Activated T-cell treated with anti-CD3 and anti-CD28 coated beads, Interleukin-2, amount 50 U/mL, for 72 hours (primary cell): ENCODE results near the gene UBC. TPM values are rescaled to one million over a fixed set of nuclear protein-coding genes. Genes with fewer than 3 reads are reported as not detected.
"Not testable (repeated sequence)": the region's sequence is repeated elsewhere in the genome, so short reads cannot be mapped to it uniquely, and the experiment has no call there.

ENCODE experiments used
- ATAC-seq, 2 donors: fragments of 150-1000 bp; cut with Tn5 transposase; replicated peaks in 1 of 2; 2 replicates each; pipeline ENCODE4 v1.10.0; 2021; ENCODE audit warnings: moderate library complexity in 2 of 2, mild to moderate bottlenecking in 1 of 2
- DNase-seq, 2 donors: peaks; one replicate each; pipeline ENCODE4 v3.0.0; 2021 to 2022; ENCODE audit warnings: mixed read lengths in 1 of 2
- H3K27ac Mint-ChIP-seq: one replicate; pipeline ENCODE4 v1.8.0; 2022; ENCODE audit warnings: mild to moderate bottlenecking, moderate library complexity, mixed read lengths
- H3K27me3 Mint-ChIP-seq: one replicate; pipeline ENCODE4 v1.8.0; 2022; ENCODE audit warnings: low read depth, mixed read lengths
- H3K36me3 Mint-ChIP-seq, 2 donors: one replicate each; pipeline ENCODE4 v1.8.0; 2022; ENCODE audit warnings: mixed read lengths in 2 of 2, mild to moderate bottlenecking in 1 of 2; ENCODE audit not compliant: insufficient read depth in 2 of 2
- H3K4me1 Mint-ChIP-seq: one replicate; pipeline ENCODE4 v1.8.0; 2022; ENCODE audit warnings: low read depth, mixed read lengths
- H3K4me3 Mint-ChIP-seq, 2 donors: one replicate each; pipeline ENCODE4 v1.8.0; 2022; ENCODE audit warnings: mild to moderate bottlenecking in 2 of 2, mixed read lengths in 2 of 2, moderate library complexity in 2 of 2
- H3K9me3 Mint-ChIP-seq, 2 donors: one replicate each; pipeline ENCODE4 v1.8.0; 2022; ENCODE audit warnings: mixed read lengths in 2 of 2
- total RNA-seq, 2 donors: library from RNA; stranded (reverse); gene quantifications; one replicate each; pipeline ENCODE4 v1.2.3, GENCODE V29; 2022

UBC gene
- total RNA-seq, 2 donors from 2014 or later: 1,002 to 1,182 TPM

DNA sequence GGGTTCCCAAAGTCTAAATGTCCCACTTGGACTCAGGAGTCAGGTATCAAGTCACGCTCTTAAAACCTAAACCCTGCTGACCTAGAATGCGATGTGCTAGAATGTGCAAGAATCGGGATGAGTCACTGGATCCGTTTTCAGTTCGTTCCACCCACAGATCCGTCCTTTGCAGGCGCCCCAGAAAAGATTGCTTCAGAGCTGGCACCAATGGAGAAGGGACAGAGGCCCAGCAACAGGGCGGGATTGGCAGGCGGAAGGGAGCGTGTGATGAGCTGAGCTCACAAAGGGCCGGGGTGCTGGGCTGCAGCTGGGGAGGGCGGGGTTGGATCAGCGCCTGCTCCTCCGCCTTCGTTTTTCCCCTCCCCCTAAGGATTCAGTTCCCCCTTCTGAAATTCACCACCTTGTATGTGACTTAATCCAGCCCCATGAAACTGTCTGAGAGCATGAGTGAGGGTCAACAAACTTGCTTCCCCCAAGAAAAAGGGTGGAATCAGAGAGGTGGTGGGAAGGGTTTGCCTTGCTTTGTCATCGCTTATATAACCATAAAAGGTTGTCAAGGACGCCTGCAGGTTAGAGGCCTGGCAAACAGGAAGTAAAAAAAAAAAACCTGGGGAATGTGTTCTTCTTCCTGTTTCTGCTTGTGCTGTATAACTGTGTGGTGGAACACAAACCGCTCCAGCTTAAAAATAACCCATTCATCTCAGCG lies 2.8 kb upstream of the UBC start:
- Mint-ChIP-seq H3K4me1 (peaks cover 89% of the 10 kb centered on the region), H3K36me3 (peaks cover 23 to 24% of the 10 kb centered on the region in 2 donors), H3K4me3 (peak overlapping the region; percentile 92 to 96), H3K27me3 (no peaks in the 10 kb centered on the region), H3K27ac (peak overlapping the region; percentile 100), H3K9me3 (no peaks in the 10 kb centered on the region)
- peak; percentile 59 to 65 for ATAC-seq
- DNase-seq: peak; percentile 91 to 97

DNA sequence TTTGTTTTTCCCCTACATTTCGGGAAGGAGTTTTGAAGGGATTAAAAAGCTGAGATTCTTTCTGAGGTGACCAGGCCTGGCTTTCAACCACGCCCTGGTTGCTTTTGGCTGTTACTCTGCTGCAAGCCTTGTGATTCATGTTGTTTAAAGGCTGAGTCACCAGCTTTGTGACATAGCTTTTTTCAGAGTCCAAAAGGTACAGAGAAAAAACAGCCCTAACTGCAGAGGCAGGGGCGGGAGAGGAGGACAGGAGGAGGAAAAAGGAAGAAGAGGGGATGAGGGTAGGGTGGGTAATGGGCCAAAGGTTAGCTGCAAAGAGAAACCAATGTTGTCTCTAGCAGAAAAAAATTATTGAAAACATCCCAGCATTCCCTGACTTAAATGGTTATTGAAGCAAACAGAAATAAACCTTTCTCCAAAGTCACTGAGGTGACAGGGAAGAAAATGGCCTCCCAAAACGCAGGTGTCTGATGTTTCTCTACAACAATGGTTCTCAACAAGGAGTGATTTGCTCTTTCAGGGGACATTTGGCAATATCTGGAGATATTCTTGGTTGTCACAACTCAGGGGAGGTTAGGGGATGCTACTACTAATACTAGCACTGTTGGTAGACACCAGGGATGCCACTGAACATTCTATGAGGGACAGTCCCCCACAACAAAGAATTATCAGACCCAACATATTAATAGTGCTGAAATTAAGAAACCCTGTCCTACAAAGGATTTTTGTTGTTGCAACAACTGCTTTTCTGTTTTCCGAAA lies 2.1 kb upstream of the UBC start:
- Mint-ChIP-seq H3K4me1 (peaks cover 83% of the 10 kb centered on the region), H3K4me3 (peak overlapping the region; percentile 92 to 96), H3K27me3 (no peaks in the 10 kb centered on the region), H3K36me3 (peaks cover 23 to 25% of the 10 kb centered on the region in 2 donors), H3K27ac (peak overlapping the region; percentile 100), H3K9me3 (no peaks in the 10 kb centered on the region)
- ATAC-seq: peak; percentile 7 to 8
- peak; percentile 67 to 71 for DNase-seq

DNA sequence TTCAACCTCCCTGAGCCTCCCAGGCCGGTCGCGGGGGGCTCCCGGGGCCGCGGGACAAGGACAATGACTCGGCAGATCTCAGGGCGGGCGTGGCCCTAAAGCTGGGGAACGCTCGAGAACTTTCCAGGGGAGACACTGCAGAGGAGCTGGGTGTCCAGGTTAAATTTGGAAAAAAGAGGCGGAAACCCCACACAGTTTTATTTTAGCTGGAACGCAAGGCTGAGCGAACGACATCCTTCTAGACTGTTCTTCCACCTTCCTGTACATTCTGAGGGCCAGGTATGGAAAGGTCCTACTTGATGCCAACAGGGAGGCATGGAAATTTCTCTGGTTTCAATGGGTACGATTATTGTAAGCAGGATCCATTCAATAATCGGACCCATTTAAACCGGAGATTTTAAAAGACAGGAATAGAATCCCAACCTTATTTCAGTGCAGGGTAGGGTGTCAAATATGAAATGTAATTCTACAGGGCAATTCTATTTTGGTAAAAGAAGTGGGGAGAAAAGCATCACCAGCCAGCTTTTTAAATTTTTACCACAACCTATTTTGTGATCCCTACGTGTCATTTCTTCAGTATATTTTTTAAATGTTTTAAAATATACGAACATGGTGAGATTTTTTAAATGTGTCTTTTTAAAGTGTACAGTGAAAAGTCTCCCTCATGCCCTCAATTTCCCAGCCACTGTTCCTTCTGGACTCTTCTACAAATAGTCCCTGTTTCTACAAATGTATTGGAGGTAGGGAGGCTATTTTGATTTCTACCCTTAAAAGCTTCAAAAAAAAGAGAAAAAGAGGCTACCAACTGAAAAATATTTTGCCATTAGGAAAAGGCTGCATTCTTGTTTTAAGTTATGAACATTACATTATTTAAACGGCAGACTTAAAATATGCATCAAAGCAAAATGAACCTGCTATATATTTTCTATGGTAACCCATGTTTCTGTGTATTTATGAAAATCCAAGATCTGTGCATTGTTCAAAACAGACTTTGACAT lies 1.1 kb upstream of the UBC start:
- Mint-ChIP-seq H3K27me3 (no peaks in the 10 kb centered on the region), H3K27ac (peak overlapping the region; percentile 100), H3K9me3 (no peaks in the 10 kb centered on the region), H3K4me1 (peaks cover 83% of the 10 kb centered on the region), H3K4me3 (peak overlapping the region; percentile 92 to 96), H3K36me3 (peaks cover 31 to 33% of the 10 kb centered on the region in 2 donors)
- DNase-seq (no peak), ATAC-seq (no peak)

DNA sequence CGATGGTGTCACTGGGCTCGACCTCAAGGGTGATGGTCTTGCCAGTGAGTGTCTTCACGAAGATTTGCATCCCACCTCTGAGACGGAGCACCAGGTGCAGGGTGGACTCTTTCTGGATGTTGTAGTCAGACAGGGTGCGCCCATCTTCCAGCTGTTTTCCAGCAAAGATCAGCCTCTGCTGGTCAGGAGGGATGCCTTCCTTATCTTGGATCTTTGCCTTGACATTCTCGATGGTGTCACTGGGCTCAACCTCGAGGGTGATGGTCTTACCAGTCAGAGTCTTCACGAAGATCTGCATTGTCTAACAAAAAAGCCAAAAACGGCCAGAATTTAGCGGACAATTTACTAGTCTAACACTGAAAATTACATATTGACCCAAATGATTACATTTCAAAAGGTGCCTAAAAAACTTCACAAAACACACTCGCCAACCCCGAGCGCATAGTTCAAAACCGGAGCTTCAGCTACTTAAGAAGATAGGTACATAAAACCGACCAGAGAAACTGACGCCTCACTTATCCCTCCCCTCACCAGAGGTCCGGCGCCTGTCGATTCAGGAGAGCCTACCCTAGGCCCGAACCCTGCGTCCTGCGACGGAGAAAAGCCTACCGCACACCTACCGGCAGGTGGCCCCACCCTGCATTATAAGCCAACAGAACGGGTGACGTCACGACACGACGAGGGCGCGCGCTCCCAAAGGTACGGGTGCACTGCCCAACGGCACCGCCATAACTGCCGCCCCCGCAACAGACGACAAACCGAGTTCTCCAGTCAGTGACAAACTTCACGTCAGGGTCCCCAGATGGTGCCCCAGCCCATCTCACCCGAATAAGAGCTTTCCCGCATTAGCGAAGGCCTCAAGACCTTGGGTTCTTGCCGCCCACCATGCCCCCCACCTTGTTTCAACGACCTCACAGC lies 717 bp downstream of the UBC start:
- H3K27me3 Mint-ChIP-seq: no peaks in the 10 kb centered on the region
- H3K27ac Mint-ChIP-seq: peak overlapping the region; percentile 99
- peak; percentile 24 to 32 for ATAC-seq
- peak; percentile 90 for DNase-seq
- H3K9me3 Mint-ChIP-seq: no peaks in the 10 kb centered on the region
- H3K4me1 Mint-ChIP-seq: peaks cover 76% of the 10 kb centered on the region
- peak overlapping the region; percentile 92 to 96 for H3K4me3 Mint-ChIP-seq
- peaks cover 31 to 33% of the 10 kb centered on the region in 2 donors for H3K36me3 Mint-ChIP-seq

DNA sequence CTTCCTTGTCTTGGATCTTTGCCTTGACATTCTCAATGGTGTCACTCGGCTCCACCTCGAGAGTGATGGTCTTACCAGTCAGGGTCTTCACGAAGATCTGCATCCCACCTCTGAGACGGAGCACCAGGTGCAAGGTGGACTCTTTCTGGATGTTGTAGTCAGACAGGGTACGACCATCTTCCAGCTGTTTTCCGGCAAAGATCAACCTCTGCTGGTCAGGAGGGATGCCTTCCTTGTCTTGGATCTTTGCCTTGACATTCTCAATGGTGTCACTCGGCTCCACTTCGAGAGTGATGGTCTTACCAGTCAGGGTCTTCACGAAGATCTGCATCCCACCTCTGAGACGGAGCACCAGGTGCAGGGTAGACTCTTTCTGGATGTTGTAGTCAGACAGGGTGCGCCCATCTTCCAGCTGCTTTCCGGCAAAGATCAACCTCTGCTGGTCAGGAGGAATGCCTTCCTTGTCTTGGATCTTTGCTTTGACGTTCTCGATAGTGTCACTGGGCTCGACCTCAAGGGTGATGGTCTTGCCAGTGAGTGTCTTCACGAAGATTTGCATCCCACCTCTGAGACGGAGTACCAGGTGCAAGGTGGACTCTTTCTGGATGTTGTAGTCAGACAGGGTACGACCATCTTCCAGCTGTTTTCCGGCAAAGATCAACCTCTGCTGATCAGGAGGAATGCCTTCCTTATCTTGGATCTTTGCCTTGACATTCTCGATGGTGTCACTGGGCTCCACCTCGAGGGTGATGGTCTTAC lies 1.7 kb downstream of the UBC start:
- not testable (repeated sequence) for H3K27me3 Mint-ChIP-seq, H3K9me3 Mint-ChIP-seq, DNase-seq, ATAC-seq
- H3K4me1 Mint-ChIP-seq: peaks cover 66% of the 10 kb centered on the region
- peak overlapping the region; percentile 99 for H3K27ac Mint-ChIP-seq
- peaks cover 31 to 33% of the 10 kb centered on the region in 2 donors for H3K36me3 Mint-ChIP-seq
- H3K4me3 Mint-ChIP-seq: peak overlapping the region; percentile 92 to 96

DNA sequence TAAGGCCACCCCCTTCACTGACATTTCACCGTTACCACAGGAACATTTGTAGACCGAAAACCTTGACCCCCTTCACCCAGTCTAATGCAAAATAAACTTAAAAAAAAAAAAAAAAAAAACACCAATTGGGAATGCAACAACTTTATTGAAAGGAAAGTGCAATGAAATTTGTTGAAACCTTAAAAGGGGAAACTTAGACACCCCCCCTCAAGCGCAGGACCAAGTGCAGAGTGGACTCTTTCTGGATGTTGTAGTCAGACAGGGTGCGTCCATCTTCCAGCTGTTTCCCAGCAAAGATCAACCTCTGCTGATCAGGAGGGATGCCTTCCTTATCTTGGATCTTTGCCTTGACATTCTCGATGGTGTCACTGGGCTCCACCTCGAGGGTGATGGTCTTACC lies 2.9 kb downstream of the UBC start:
- H3K9me3 Mint-ChIP-seq, ATAC-seq, DNase-seq, H3K27me3 Mint-ChIP-seq: not testable (repeated sequence)
- H3K4me3 Mint-ChIP-seq: peak overlapping the region; percentile 59 to 82
- peaks cover 31 to 33% of the 10 kb centered on the region in 2 donors for H3K36me3 Mint-ChIP-seq
- peak overlapping the region; percentile 98 for H3K27ac Mint-ChIP-seq
- H3K4me1 Mint-ChIP-seq: peaks cover 57% of the 10 kb centered on the region

DNA sequence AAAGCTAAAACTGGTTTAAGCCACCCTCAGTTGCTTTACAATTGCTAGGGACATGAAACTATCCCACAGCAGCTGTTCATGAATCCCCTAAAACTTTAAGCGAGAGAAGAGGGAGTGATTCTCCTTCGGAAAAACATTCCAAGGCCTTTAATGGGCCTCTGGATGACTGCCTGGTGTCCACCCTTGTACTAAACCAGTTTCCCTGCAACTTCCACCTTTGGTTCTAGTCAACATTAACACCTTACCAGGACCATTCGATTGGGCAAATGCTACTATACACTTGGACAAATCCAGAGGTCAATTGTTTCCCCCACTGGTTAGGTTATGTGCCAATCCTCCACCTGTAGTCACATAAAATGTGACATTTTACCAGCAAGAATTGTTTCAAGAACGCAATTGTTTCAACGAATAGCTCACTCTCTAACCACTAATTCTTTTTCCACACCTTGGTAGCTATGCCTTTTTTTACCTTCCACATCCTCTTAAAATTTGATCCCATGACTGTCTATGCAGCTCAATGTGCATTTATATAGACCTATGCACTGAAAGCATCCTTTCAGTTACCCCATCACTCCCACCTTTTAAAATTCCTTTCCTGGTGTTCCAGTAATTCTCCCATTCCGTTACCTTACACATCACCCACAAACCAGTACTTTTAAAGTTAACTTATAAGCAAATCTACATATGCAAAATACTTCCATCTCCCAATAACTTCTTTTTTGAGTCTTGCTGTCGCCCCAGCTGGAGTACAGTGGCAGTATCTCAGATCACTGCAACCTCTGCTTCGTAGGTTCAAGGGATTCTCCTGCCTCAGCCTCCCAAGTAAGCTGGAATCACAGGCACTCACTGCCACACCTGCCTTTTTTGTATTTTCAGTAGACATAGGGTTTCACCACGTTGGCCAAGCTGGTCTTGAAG lies 3.6 kb downstream of the UBC start:
- peak overlapping the region; percentile 59 to 82 for H3K4me3 Mint-ChIP-seq
- H3K4me1 Mint-ChIP-seq: peaks cover 57% of the 10 kb centered on the region
- peak overlapping the region; percentile 98 for H3K27ac Mint-ChIP-seq
- no peaks in the 10 kb centered on the region for H3K27me3 Mint-ChIP-seq
- H3K9me3 Mint-ChIP-seq: no peaks in the 10 kb centered on the region
- DNase-seq: no peak
- no peak for ATAC-seq
- peaks cover 31 to 33% of the 10 kb centered on the region in 2 donors for H3K36me3 Mint-ChIP-seq

DNA sequence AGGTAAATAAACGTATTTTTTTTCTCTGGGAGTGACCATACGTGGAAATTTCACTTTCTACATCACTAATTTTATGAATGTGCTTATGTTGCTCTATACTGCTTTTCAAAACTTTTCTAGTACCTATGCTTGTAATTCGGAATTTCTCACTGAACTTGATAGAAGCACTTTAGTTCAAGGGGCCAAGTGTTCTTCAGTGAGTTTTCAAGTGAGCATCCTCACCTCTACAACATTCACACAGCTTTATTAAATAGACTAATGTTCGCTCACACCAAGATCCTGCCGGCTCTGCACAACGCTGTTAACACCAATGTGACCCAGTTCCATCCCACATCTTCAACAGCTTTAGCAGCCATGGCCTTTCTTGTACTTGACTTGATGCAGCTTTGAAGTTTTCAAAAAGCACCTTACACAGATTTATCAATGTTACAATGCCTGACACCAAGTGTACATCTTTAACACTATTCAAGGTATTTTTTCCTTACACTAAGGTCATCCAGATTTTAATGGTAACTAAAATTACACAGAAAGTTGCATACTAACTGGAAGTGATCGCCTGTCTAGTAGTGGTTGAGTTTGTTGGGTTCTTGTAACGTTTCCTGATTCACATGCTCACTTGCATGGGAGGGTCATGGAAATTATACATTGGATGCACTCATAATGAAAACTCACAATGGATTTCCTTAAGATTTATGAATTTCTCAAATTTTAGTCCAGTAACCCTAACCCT lies 4.5 kb downstream of the UBC start:
- Mint-ChIP-seq H3K27me3 (no peaks in the 10 kb centered on the region), H3K9me3 (no peaks in the 10 kb centered on the region), H3K4me3 (peak overlapping the region; percentile 59 to 82), H3K27ac (peak overlapping the region; percentile 98), H3K36me3 (peaks cover 31 to 33% of the 10 kb centered on the region in 2 donors), H3K4me1 (peaks cover 61% of the 10 kb centered on the region)
- peak in 1 of 2 donors; percentile 3 for ATAC-seq
- DNase-seq: no peak

DNA sequence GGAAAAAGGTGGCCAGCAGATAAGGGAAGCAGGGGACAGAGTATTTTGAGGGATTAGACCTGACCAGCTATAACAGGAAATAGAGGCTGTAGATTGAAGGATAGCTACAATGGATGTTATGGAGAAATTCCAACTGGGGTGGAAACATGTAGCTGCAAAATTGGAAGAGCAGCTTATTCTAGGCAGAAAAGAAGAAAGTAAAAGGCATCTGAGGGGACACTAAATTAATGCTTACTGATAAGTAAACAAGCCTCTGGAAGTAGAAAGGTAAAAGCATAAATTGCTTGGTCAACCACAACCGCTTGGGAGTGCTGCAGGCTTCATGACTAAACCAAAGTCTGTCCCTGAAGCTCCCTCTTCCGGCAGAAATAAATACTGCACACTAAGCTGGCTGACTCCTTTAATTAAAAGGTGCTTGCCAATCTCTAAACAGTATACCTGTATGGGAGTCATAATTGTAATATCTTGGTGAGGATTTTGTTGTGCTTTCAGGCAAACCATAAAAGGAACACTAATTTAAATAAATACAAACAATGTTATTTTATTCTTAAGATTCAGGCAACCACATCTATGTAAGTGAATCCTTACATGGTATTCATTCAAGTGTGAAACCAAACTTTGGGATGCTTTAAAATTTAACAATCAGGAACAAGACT lies 7.7 kb downstream of the UBC start:
- H3K27ac Mint-ChIP-seq: no peak overlapping the region
- no peaks in the 10 kb centered on the region for H3K9me3 Mint-ChIP-seq
- peaks cover 43% of the 10 kb centered on the region for H3K4me1 Mint-ChIP-seq
- no peaks in the 10 kb centered on the region for H3K27me3 Mint-ChIP-seq
- H3K36me3 Mint-ChIP-seq: peaks cover 9 to 10% of the 10 kb centered on the region in 2 donors
- peak; percentile 57 to 66 for ATAC-seq
- no peak overlapping the region for H3K4me3 Mint-ChIP-seq
- DNase-seq: peak; percentile 91 to 93
